ENCODE data around the gene DGKB.

Gene DGKB

DNA sequence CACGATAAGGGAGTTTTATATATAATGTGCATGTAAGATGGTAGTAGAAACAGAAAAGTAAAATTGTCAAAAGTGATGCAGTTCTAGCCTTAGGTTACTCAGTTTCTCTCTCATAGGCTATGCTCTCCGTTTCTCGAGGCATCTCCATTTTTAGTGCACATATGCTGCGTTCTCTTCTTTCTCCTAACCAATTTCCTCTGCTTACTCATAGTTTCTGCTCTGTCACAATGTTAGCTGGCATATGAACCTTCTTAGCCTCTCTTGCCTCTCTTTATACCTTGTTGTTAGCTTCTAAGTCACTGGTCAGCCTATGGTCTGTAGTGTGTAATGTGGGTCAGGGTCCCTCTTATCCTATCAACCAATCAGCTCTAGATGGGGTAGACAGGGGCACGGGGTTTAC lies 632.5 kb downstream of the DGKB start:
- H3K4me3 ChIP-seq (ENCODE audit: low read length) = no peak overlapping the region
- TF ChIP-seq EZH2phosphoT487 (IDR thresholded peaks at IDR 0.05; ENCODE audit: low read length) (no peak), EZH2 (optimal IDR thresholded peaks at IDR 0.05; ENCODE audit: low read depth, low read length) (no peak)
- TF ChIP-seq, protein P1, sequence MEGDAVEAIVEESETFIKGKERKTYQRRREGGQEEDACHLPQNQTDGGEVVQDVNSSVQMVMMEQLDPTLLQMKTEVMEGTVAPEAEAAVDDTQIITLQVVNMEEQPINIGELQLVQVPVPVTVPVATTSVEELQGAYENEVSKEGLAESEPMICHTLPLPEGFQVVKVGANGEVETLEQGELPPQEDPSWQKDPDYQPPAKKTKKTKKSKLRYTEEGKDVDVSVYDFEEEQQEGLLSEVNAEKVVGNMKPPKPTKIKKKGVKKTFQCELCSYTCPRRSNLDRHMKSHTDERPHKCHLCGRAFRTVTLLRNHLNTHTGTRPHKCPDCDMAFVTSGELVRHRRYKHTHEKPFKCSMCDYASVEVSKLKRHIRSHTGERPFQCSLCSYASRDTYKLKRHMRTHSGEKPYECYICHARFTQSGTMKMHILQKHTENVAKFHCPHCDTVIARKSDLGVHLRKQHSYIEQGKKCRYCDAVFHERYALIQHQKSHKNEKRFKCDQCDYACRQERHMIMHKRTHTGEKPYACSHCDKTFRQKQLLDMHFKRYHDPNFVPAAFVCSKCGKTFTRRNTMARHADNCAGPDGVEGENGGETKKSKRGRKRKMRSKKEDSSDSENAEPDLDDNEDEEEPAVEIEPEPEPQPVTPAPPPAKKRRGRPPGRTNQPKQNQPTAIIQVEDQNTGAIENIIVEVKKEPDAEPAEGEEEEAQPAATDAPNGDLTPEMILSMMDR (IDR thresholded peaks at IDR 0.05; ENCODE audit: low read length) = no peak
- H2AFZ ChIP-seq (ENCODE audit: low read length) = no peak overlapping the region
- H3K9me3 ChIP-seq (replicated peaks; ENCODE audit: insufficient read depth, low read length) = no peaks in the 10 kb centered on the region
- no peak overlapping the region for H3K9ac ChIP-seq (ENCODE audit: low read length)
- no peaks in the 10 kb centered on the region for H3K36me3 ChIP-seq (replicated peaks; ENCODE audit: insufficient read depth, low read length)
- no peaks in the 10 kb centered on the region for H3K4me1 ChIP-seq (ENCODE audit: low read length)
- H3K27me3 ChIP-seq (replicated peaks; ENCODE audit: insufficient read depth, low read length) = no peaks in the 10 kb centered on the region
- no peaks in the 10 kb centered on the region for H3K79me2 ChIP-seq (ENCODE audit: low read length)
- no peak overlapping the region for H3K4me2 ChIP-seq (ENCODE audit: low read depth, low read length)
- DNase-seq = no peak
- no peak overlapping the region for H3K27ac ChIP-seq (ENCODE audit: low read length)
- H3F3A ChIP-seq (ENCODE audit: insufficient read depth, low read length) = no peaks in the 10 kb centered on the region
- H3K9me2 ChIP-seq (replicated peaks; ENCODE audit: insufficient read depth, low read length) = no peaks in the 10 kb centered on the region
- no peaks in the 10 kb centered on the region for H4K20me1 ChIP-seq (ENCODE audit: insufficient read depth, low read length)

DNA sequence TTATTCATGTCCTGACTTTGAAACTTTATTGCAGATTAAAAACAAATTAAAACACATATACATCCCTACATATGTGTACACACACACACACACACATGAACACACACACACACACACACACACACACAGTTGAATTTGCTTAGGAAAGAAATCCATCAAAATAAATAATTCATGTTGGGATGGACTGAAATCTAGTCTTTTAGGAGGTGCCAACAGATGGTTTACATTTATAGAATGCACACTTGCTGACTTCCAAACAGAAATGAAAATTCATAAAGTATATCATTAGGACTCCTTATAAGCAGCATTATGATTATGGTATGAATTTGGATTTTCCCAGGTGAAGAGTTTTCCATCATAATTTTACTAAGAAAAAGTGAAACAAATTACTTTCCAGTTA lies 642.5 kb downstream of the DGKB start:
- Histone ChIP-seq H3K4me1 (ENCODE audit: low read length) (no peaks in the 10 kb centered on the region), H3K4me2 (ENCODE audit: low read depth, low read length) (no peak overlapping the region), H3K4me3 (ENCODE audit: low read length) (no peak overlapping the region), H2AFZ (ENCODE audit: low read length) (no peak overlapping the region), H3K9me3 (replicated peaks; ENCODE audit: insufficient read depth, low read length) (no peaks in the 10 kb centered on the region), H3K27me3 (replicated peaks; ENCODE audit: insufficient read depth, low read length) (no peaks in the 10 kb centered on the region), H3K27ac (ENCODE audit: low read length) (no peak overlapping the region), H3K9ac (ENCODE audit: low read length) (no peak overlapping the region), H3K36me3 (replicated peaks; ENCODE audit: insufficient read depth, low read length) (no peaks in the 10 kb centered on the region), H4K20me1 (ENCODE audit: insufficient read depth, low read length) (no peaks in the 10 kb centered on the region), H3K9me2 (replicated peaks; ENCODE audit: insufficient read depth, low read length) (no peaks in the 10 kb centered on the region), H3F3A (ENCODE audit: insufficient read depth, low read length) (no peaks in the 10 kb centered on the region), H3K79me2 (ENCODE audit: low read length) (no peaks in the 10 kb centered on the region)
- DNase-seq = no peak
- TF ChIP-seq EZH2 (optimal IDR thresholded peaks at IDR 0.05; ENCODE audit: low read depth, low read length) (no peak), EZH2phosphoT487 (IDR thresholded peaks at IDR 0.05; ENCODE audit: low read length) (no peak)
- TF ChIP-seq, protein P1 (IDR thresholded peaks at IDR 0.05; ENCODE audit: low read length) = no peak

DNA sequence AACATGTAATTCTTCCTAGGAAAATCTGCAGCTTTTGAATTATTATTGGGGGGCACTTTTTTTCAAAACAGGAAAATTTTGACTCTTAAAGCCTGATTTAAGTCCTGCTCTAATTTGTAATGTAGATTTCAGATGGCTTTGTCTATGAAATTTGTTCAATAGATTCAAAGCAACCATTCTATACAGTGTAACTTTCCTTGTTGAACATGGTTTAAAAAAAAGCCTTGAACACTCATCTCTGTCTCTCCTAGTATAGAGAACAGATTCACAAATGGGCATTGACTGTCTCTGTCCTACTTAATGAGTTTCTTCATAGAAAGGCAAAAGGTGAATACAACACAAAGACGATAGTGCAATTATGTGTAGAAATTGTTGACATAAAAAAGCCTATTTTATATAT lies 643.7 kb downstream of the DGKB start:
- no peak for DNase-seq
- Histone ChIP-seq H3K9me3 (replicated peaks; ENCODE audit: insufficient read depth, low read length) (no peaks in the 10 kb centered on the region), H3K4me2 (ENCODE audit: low read depth, low read length) (no peak overlapping the region), H3K4me3 (ENCODE audit: low read length) (no peak overlapping the region), H3F3A (ENCODE audit: insufficient read depth, low read length) (no peaks in the 10 kb centered on the region), H4K20me1 (ENCODE audit: insufficient read depth, low read length) (no peaks in the 10 kb centered on the region), H3K36me3 (replicated peaks; ENCODE audit: insufficient read depth, low read length) (no peaks in the 10 kb centered on the region), H3K27ac (ENCODE audit: low read length) (no peak overlapping the region), H3K27me3 (replicated peaks; ENCODE audit: insufficient read depth, low read length) (no peaks in the 10 kb centered on the region), H3K9ac (ENCODE audit: low read length) (no peak overlapping the region; the same call in 1 of the 2 replicates), H3K4me1 (ENCODE audit: low read length) (no peaks in the 10 kb centered on the region), H3K79me2 (ENCODE audit: low read length) (no peaks in the 10 kb centered on the region), H2AFZ (ENCODE audit: low read length) (no peak overlapping the region), H3K9me2 (replicated peaks; ENCODE audit: insufficient read depth, low read length) (no peaks in the 10 kb centered on the region)
- TF ChIP-seq, protein P1 (IDR thresholded peaks at IDR 0.05; ENCODE audit: low read length) = no peak
- TF ChIP-seq EZH2 (optimal IDR thresholded peaks at IDR 0.05; ENCODE audit: low read depth, low read length) (no peak), EZH2phosphoT487 (IDR thresholded peaks at IDR 0.05; ENCODE audit: low read length) (no peak)

Measured in MM.1S (cell line).